IPS DF 6.9 (cell line): ENCODE measurements around the gene SLIT3.
"Not testable (repeated sequence)": the region's sequence is repeated elsewhere in the genome, so short reads cannot be mapped to it uniquely, and the experiment has no call there.

Source experiments
- DNase-seq: peaks from one replicate; pipeline ENCODE4 v3.0.0-alpha.2; 2013; ENCODE audit warnings: low read depth, low spot score
- H3K27ac ChIP-seq: one replicate; pipeline ENCODE4 v1.5.1; 2013; ENCODE audit warnings: low read length, control low read depth
- H3K27me3 ChIP-seq: 2 replicates; pipeline ENCODE4 v1.6.1; 2013; ENCODE audit warnings: mild to moderate bottlenecking, low read length; ENCODE audit not compliant: control insufficient read depth, insufficient read depth
- H3K36me3 ChIP-seq: 2 replicates; pipeline ENCODE4 v1.6.1; 2013; ENCODE audit warnings: low read length; ENCODE audit not compliant: control insufficient read depth, insufficient read depth
- H3K4me1 ChIP-seq: 2 replicates; pipeline ENCODE4 v1.6.1; 2013; ENCODE audit warnings: low read length; ENCODE audit not compliant: control insufficient read depth, insufficient read depth
- H3K4me3 ChIP-seq: 2 replicates; pipeline ENCODE4 v1.5.1; 2013; ENCODE audit warnings: mild to moderate bottlenecking, low read length
- H3K9me3 ChIP-seq: 2 replicates; pipeline ENCODE4 v1.6.1; 2013; ENCODE audit warnings: low read length, inconsistent platforms; ENCODE audit not compliant: control insufficient read depth, insufficient read depth
- WGBS: extraction: QIAGEN DNeasy Blood & Tissue Kit; methylation state at CpG from one replicate; pipeline ENCODE4 v1.1.7; 2013; ENCODE audit warnings: mixed read lengths, missing lambda C conversion rate; ENCODE audit not compliant: insufficient read length, insufficient coverage; 5-methylcytosine and 5-hydroxymethylcytosine counted together

Gene SLIT3

DNA sequence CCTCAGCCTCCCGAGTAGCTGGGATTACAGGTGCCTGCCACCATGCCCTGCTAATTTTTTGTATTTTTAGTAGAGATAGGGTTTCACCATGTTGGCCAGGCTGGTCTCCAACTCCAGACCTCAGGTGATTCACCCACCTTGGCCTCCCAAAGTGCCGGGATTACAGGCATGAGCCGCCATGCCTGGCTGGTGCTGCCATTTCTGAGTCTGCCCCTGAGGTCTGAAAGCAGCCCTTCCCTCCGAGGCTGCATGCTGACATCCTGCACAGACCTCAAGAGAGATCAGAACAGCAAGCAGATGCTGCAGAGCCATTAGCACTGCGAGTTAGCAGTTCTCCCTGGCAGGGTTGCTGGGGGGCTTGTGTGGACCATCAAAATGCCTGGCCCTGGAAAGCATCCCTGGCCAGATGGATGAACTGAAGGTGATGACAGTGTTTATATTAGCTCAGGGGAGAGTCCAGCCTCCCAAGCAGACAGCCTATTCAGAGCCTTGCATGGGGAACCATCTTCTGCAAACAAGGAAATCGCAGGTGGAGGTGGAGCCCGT, 545.3 kb downstream of the SLIT3 start:
- H3K9me3 ChIP-seq = no peaks in the 10 kb centered on the region
- H3K4me1 ChIP-seq = peaks cover 3% of the 10 kb centered on the region
- DNase-seq = no peak
- no peaks in the 10 kb centered on the region for H3K27me3 ChIP-seq
- H3K27ac ChIP-seq = no peak overlapping the region
- no CpG with 5 or more reads among the region's 7 CpGs for WGBS
- H3K36me3 ChIP-seq = no peaks in the 10 kb centered on the region
- H3K4me3 ChIP-seq = no peak overlapping the region; the same call in 1 of the 2 replicates

DNA sequence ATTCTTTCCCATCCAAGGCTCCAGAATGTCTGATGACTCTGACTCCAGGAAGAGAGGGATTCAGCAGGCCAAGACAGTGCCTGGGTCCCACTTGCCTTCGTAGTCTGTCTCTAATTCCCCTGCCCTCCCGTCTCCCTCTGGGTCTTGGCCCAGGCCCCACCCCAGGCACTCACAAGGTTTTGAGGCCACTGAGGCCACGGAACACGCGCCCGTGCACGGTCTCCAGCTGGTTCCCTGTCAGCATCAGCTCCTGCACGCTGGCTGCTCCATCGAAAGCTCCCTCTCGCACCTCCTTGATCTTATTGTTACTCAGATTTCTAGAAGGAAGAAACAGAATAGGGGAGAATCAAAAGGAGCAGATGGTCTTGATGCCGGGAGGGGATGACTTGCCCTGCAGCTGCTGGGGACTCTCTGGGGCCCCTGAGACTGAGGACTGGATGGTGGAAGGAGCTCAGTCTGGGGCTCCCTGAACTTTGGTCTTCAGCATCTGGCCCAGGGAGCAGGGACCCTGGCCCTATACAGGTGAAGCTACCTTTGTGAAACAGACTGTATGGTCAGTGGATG, 547.2 kb downstream of the SLIT3 start:
- Histone ChIP-seq H3K36me3 (no peaks in the 10 kb centered on the region), H3K9me3 (no peaks in the 10 kb centered on the region), H3K4me3 (no peak overlapping the region), H3K27me3 (no peaks in the 10 kb centered on the region), H3K4me1 (peaks cover 3% of the 10 kb centered on the region), H3K27ac (no peak overlapping the region)
- no peak for DNase-seq
- WGBS = no CpG with 5 or more reads among the region's 11 CpGs

DNA sequence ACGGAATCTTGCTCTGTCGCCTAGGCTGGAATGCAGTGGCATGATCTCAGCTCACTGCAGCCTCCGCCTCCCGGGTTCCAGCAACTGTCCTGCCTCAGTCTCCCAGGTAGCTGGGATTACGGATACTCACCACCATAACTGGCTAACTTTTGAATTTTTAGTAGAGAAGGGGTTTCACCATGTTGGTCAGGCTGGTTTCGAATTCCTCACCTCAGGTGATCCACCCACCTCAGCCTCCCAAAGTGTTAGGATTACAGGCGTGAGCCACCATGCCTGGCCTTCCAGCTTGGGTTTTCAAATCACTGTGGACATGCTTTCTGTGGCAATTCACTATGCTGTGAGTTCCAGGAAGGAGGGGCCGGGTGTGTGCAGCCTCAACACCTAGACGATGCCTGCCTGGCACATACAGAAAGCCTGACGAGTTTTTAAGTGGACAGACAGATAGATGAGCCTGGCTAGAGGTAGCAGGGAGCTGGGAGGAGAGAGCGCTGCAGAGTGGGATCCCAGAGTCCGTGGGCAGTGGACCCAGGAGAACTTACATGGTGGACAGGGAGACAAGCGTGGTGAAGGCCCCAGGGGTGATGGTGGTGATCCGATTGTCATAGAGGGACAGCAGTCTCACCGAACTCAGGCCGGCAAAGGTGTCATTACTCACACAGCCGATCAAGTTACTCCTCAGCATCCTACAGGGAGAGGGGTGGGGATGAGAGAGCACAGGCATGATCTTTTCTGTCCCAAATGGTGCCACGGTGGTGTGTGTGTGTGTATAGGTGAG, 548.3 kb downstream of the SLIT3 start:
- H3K36me3 ChIP-seq = no peaks in the 10 kb centered on the region
- H3K27me3 ChIP-seq = no peaks in the 10 kb centered on the region
- no peaks in the 10 kb centered on the region for H3K9me3 ChIP-seq
- peaks cover 3% of the 10 kb centered on the region for H3K4me1 ChIP-seq
- WGBS = no CpG with 5 or more reads among the region's 18 CpGs
- H3K4me3 ChIP-seq = no peak overlapping the region
- H3K27ac ChIP-seq = no peak overlapping the region
- DNase-seq = no peak

DNA sequence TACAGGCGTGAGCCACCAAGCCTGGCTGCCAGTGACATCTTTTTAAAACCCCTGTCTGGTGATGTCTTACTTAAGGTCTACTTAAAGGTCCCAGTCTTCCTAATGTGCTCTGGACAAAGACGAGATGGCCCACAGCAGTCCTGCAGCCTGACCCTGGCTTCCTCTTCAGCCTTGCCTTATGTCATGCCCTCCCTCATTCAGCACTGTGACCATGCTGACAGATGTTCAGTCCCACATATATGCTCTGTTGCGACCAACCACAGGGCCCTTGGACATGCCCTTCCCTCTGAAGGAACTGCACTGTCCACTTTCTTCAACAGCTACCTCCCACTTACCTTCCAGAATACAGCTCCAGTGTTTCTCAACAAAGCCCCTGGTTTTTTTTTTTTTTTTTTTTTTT, 548.9 kb downstream of the SLIT3 start:
- H3K27ac ChIP-seq = no peak overlapping the region
- DNase-seq = no peak
- H3K4me1 ChIP-seq = peaks cover 3% of the 10 kb centered on the region
- H3K27me3 ChIP-seq = no peaks in the 10 kb centered on the region
- no peaks in the 10 kb centered on the region for H3K36me3 ChIP-seq
- H3K4me3 ChIP-seq = no peak overlapping the region
- WGBS = no CpG with 5 or more reads among the region's 3 CpGs
- no peaks in the 10 kb centered on the region for H3K9me3 ChIP-seq

DNA sequence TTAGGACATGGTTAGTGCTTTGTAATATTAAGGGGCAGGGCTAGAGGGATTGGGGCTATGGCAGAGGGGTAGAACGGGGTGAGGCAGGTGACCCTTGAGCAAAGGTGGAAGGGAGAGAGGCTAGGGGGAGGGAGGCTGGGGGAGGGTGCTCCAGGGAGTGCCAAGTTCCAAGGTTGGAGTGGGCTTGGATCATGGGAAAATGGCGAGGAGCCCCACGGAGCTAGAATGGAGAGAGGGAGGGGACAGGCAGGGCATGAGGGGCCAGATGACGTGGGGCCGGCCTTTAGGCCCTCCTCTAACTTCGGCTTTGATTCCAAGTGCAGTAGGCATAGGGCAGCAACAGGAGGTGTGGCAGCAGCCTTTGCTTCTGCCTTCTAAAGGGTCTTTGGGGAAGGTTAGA, 550.0 kb downstream of the SLIT3 start:
- Histone ChIP-seq H3K27ac (no peak overlapping the region), H3K36me3 (no peaks in the 10 kb centered on the region), H3K9me3 (no peaks in the 10 kb centered on the region), H3K27me3 (no peaks in the 10 kb centered on the region), H3K4me1 (peaks cover 2% of the 10 kb centered on the region; the same call in 1 of the 2 replicates), H3K4me3 (no peak overlapping the region)
- DNase-seq = no peak
- no CpG with 5 or more reads among the region's 6 CpGs for WGBS

DNA sequence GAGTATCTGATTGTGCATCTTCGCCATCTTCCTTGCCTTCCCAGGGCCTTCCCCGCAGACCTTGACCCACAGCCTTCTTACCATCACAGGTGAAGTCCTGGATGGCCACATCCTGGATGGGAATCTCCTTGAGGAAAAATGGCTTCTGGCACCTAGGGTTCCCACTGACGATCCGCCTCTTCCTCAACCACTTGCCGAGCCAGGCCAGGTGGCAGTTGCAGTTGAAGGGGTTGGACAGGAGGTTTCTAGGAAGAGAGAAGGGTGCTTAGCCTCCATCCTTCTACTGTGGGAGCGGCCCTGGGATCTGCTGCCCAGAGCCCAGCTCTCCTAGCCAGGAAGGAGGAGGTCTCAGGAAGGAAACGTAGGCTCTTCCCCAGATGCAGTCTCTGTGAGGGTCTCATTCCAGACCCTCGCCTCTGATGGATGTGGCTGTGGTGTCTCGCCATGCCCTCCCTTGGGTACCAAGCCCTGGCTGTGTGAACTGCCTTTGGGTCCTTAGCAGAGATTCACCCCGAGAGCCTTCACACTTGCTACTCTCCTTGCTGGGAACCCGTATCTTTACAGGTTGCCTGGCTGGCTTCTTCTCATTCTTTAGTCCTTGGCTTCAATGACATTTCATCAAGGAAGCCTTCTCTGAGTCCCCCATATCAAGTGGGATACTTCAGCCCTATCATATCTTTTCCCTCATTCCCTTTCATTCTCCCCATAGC, 551.4 kb downstream of the SLIT3 start:
- H3K9me3 ChIP-seq = no peaks in the 10 kb centered on the region
- no peaks in the 10 kb centered on the region for H3K36me3 ChIP-seq
- no peak overlapping the region for H3K4me3 ChIP-seq
- no CpG with 5 or more reads among the region's 11 CpGs for WGBS
- H3K27me3 ChIP-seq = no peaks in the 10 kb centered on the region
- no peak overlapping the region for H3K27ac ChIP-seq
- no peak for DNase-seq
- peaks cover 2% of the 10 kb centered on the region; the same call in 1 of the 2 replicates for H3K4me1 ChIP-seq

DNA sequence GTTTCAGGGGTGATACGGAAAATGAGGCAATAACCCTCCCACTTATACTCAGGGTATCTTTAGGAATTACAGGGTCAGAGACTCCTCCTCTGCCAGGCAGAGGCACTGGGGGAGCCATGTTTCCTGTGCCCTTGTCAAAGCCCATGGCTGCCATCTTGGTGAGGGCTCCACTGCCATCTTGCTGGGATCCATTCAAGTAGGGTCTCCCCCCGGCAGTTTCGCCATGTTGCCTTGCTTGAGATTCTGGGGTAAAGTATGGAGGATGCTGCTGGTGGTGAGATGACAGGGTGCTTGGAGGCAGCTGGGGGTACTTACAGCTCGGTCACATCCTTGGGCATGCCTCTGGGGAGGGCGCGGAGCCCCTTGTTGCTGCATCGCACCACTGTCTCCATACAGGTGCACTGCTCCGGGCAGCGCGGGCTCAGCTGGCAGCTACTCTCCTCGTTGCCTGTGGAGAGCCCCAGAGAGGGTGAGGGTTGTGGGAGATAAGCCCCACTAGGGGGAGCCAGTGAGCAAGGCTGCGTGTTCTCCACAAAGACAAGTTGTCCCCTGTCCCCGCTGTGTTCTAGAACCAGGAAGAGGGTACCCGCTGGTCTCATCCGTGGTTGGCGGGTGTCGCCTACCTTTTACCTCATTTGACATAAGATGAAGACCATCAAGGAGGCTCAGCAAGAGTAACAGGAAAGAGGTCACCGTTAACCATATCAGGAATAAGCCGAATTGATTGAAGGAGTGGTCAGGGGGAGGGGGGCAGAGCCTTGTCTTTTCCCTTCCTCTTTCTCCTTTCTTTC, 552.8 kb downstream of the SLIT3 start:
- Histone ChIP-seq H3K27me3 (no peaks in the 10 kb centered on the region), H3K27ac (no peak overlapping the region), H3K4me3 (no peak overlapping the region), H3K36me3 (no peaks in the 10 kb centered on the region), H3K4me1 (peaks cover 2% of the 10 kb centered on the region; the same call in 1 of the 2 replicates), H3K9me3 (no peaks in the 10 kb centered on the region)
- no CpG with 5 or more reads among the region's 19 CpGs for WGBS
- peak; percentile 87 for DNase-seq

DNA sequence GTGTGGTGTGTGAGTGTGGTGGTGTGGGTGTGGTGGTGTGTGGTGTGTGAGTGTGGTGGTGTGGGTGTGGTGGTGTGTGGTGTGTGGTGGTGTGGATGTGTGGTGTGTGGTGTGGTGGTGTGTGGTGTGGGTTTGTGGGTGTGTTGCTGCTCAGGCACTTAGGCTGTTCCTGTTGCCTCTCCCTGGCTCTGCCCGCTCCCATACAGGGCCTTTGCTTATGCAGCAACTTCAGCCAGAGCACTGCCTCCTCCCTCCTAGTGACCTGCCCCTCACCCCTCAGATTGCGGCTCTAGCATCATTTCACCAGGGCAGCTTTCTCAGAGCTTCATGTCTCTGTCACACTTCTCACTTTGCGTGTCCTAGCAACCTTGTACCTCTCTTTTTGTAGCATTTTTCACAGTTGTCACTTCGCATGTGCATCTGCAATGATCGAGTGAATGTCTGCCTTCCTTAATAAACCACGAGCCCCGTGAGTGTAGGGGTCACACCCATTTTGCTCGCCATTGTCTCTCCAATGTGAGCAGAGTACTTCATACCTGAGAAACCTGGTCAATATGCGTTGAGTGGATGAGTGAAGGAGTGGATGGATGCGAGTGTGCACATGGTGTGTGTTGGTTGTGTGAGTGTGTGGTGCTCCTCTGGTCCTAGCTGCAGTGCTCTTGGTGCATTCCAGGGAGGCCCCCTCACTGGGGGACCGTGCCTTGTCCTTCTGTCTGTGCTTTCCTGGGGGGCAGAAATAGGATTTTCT, 553.9 kb downstream of the SLIT3 start:
- no peak for DNase-seq
- no peaks in the 10 kb centered on the region for H3K27me3 ChIP-seq
- H3K9me3 ChIP-seq = no peaks in the 10 kb centered on the region
- H3K4me3 ChIP-seq = no peak overlapping the region
- H3K27ac ChIP-seq = no peak overlapping the region
- no peaks in the 10 kb centered on the region for H3K36me3 ChIP-seq
- H3K4me1 ChIP-seq = peaks cover 2% of the 10 kb centered on the region; the same call in 1 of the 2 replicates
- no CpG with 5 or more reads among the region's 11 CpGs for WGBS

DNA sequence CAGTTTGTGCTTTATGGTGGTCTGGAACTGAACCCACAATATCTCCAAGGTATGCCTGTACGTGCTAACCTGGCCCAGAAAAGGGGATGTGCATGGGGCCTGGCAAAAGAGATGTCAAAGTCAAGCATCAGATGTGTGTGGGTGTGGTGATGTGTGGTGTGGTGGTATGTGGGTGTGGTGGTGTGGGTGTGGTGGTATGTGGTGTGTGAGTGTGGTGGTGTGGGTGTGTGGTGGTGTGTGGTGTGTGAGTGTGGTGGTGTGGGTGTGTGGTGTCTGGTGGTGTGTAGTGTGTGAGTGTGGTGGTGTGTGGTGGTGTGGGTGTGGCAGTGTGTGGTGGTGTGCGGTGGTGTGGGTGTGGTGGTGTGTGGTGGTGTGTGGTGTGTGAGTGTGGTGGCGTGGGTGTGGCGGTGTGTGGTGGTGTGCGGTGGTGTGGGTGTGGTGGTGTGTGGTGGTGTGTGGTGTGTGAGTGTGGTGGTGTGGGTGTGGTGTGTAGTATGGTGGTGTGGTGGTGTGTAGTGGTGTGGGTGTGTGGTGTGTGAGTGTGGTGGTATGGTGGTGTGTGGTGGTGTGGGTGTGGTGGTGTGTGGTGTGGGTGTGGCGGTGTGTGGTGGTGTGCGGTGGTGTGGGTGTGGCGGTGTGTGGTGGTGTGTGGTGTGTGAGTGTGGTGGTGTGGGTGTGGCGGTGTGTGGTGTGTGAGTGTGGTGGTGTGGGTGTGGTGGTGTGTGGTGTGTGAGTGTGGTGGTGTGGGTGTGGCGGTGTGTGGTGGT, 554.6 kb downstream of the SLIT3 start:
- H3K27ac ChIP-seq, H3K9me3 ChIP-seq, H3K4me3 ChIP-seq, DNase-seq, H3K27me3 ChIP-seq, H3K36me3 ChIP-seq, H3K4me1 ChIP-seq: not testable (repeated sequence)
- WGBS = no CpG with 5 or more reads among the region's 10 CpGs
